ENCODE results near the gene ATP6V0E1.

Gene ATP6V0E1

GRCh38 chr5:172957458-172957857 lies 26.1 kb upstream of the ATP6V0E1 start:
- TF ChIP-seq CTCF (IDR thresholded peaks at IDR 0.05), result no peak

- no peak for TF ChIP-seq CTCF (IDR thresholded peaks at IDR 0.05)
Observed at GRCh38 chr5:172958331-172959046, 25.1 kb upstream of the ATP6V0E1 start.

GRCh38 chr5:172959824-172960799 lies 23.5 kb upstream of the ATP6V0E1 start:
- TF ChIP-seq CTCF (IDR thresholded peaks at IDR 0.05), result no peak

DNA sequence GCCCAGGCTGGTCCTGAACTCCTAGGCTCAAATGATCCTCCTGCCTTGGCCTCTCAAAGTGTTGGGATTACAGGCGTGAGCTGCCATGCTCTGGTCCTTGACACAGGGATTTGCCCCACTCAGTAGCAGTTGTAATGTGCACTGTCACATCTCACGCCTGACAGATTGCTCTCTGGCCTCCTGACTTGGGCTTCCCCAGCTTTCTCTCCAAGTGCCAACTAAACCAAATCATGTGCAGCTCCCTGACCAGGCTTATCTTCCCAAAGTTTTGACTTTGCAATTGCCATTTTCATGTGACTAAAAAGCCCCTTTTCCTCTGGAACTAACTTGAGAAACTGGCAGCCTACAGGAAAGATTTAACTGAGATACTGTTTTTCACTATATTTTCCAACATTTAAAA lies 13.7 kb upstream of the ATP6V0E1 start:
- no peak for TF ChIP-seq CTCF (IDR thresholded peaks at IDR 0.05)

GRCh38 chr5:172971482-172971881 lies 12.1 kb upstream of the ATP6V0E1 start:
- TF ChIP-seq CTCF (IDR thresholded peaks at IDR 0.05), result no peak

GRCh38 chr5:172972552-172972951 lies 11.0 kb upstream of the ATP6V0E1 start:
- TF ChIP-seq CTCF (IDR thresholded peaks at IDR 0.05), result no peak

GRCh38 chr5:172973127-172973916 lies 10.2 kb upstream of the ATP6V0E1 start:
- TF ChIP-seq CTCF (IDR thresholded peaks at IDR 0.05), result no peak
